K562 (cell line): Measurements from ENCODE around the gene MMP21. TPM values are rescaled to one million over a fixed set of nuclear protein-coding genes. Genes with fewer than 3 reads are reported as not detected.

Experiments used
- ATAC-seq: fragments of 200-7000 bp; cut with Tn5 transposase; 3 replicates; pipeline ENCODE4 v1.9.1; 2020; ENCODE audit warnings: moderate library complexity
- BruUV-seq: library from RNA; stranded (reverse); fragments of 400-500 nt; replicated peaks from 2 replicates; lab custom pipeline; 2021; lab: Mats Ljungman, UMichigan
- CTCF ChIA-PET: fragments of 300-600 bp; formaldehyde crosslinking; extraction: SDS; loops from one replicate; lab custom pipeline; 2021; ENCODE audit warnings: low intra/inter-chr PET ratio; lab: Yijun Ruan, JAX
- POLR2A ChIA-PET: fragments of 300-600, 350-650 bp; sonication (Branson Sonifier 250); formaldehyde crosslinking; extraction: SDS; loops from one replicate; lab custom pipeline; 2021; ENCODE audit warnings: antibody characterized with exemption, inconsistent platforms; lab: Yijun Ruan, JAX
- DNase-seq, 4 experiments: peaks; one replicate each; pipeline versions ENCODE4 v3.0.0 to v3.0.0-alpha.2; 2011 to 2018; ENCODE audit warnings: low spot score in 3 of 4, mixed read lengths in 3 of 4; ENCODE audit errors: extremely low read depth in 1 of 4
- FAIRE-seq: peaks from 2 replicates; lab custom pipeline; 2011; peaks lifted over from hg19 to GRCh38; lab: Jason Lieb, UNC
- H2AFZ ChIP-seq: 2 replicates; pipeline ENCODE4 v1.6.0; 2011; ENCODE audit warnings: low read depth, low read length, control low read depth, inconsistent platforms
- H3K27ac ChIP-seq: fragments of 200-600 bp; 3 replicates; pipeline ENCODE4 v1.8.0; 2011; ENCODE audit warnings: low read depth, mild to moderate bottlenecking, control low read depth, inconsistent platforms, low read length, moderate library complexity, mixed read lengths; ENCODE audit errors: extremely low read depth
- H3K27me3 ChIP-seq, 2 experiments: fragments of 300-600 bp in 1 of 2; 2 replicates in 1 of 2; 3 replicates in 1 of 2; pipeline versions ENCODE4 v1.6.0 to v1.8.0; 2011; ENCODE audit warnings: inconsistent platforms in 2 of 2, low read length in 2 of 2, mild to moderate bottlenecking in 1 of 2, mixed read lengths in 1 of 2, moderate library complexity in 1 of 2; ENCODE audit not compliant: control insufficient read depth in 2 of 2, insufficient read depth in 2 of 2
- H3K36me3 ChIP-seq: fragments of 300-600 bp; 3 replicates; pipeline ENCODE4 v1.8.0; 2011; ENCODE audit warnings: mild to moderate bottlenecking, low read length, inconsistent platforms; ENCODE audit not compliant: control insufficient read depth, insufficient read depth
- H3K4me1 ChIP-seq, 2 experiments: fragments of 200-600 bp in 1 of 2; replicated peaks in 1 of 2; 2 replicates in 1 of 2; 3 replicates in 1 of 2; pipeline versions ENCODE4 v1.5.1 to v1.8.0; 2011; ENCODE audit warnings: inconsistent platforms in 2 of 2, low read length in 2 of 2, mild to moderate bottlenecking in 1 of 2, mixed read lengths in 1 of 2, moderate library complexity in 1 of 2; ENCODE audit not compliant: control insufficient read depth in 2 of 2, insufficient read depth in 2 of 2
- H3K4me2 ChIP-seq: 2 replicates; pipeline ENCODE4 v1.6.1; 2011; ENCODE audit warnings: low read length, control low read depth, inconsistent platforms, mixed read lengths; ENCODE audit not compliant: insufficient read depth
- H3K4me3 ChIP-seq: fragments of 200-600 bp; sonication (generic), shearing (Covaris generic); 2 replicates; pipeline ENCODE4 v1.5.1; 2016; ENCODE audit warnings: control low read depth, inconsistent platforms
- H3K79me2 ChIP-seq: fragments of 200-600 bp; 3 replicates; pipeline ENCODE4 v1.8.0; 2011; ENCODE audit warnings: low read length, inconsistent platforms; ENCODE audit not compliant: control insufficient read depth, insufficient read depth
- H3K9ac ChIP-seq, 2 experiments: 2 replicates each; pipeline versions ENCODE4 v1.6.0 to v1.6.1; 2011; ENCODE audit warnings: low read depth in 2 of 2, low read length in 2 of 2, control low read depth in 1 of 2, inconsistent platforms in 1 of 2, mild to moderate bottlenecking in 1 of 2, mixed read lengths in 1 of 2; ENCODE audit not compliant: insufficient read depth in 1 of 2
- H3K9me1 ChIP-seq: one replicate; pipeline ENCODE4 v1.6.0; 2011; ENCODE audit warnings: inconsistent platforms, mild to moderate bottlenecking, low read length, moderate library complexity; ENCODE audit not compliant: control insufficient read depth, insufficient read depth
- H3K9me3 ChIP-seq: replicated peaks from 2 replicates; pipeline ENCODE4 v1.5.1; 2011; ENCODE audit warnings: low read depth, low read length, inconsistent platforms; ENCODE audit not compliant: control insufficient read depth, insufficient read depth
- H4K20me1 ChIP-seq: replicated peaks from 2 replicates; pipeline ENCODE4 v1.6.1; 2011; ENCODE audit warnings: low read length, inconsistent platforms, mixed read lengths; ENCODE audit not compliant: control insufficient read depth, insufficient read depth
- FIP1L1 ChIP-seq: fragments of 200-400 bp; formaldehyde crosslinking; IDR thresholded peaks from 2 replicates; pipeline ENCODE4 v1.6.1; 2018; ENCODE audit warnings: mild to moderate bottlenecking, low read depth, low read length; ENCODE audit not compliant: poor library complexity, severe bottlenecking
- HMG20B ChIP-seq: fragments of 250-450 bp; sonication (Bioruptor Pico); IDR thresholded peaks from 2 replicates; pipeline ENCODE4 v1.5.0; 2021; ENCODE audit warnings: mild to moderate bottlenecking
- MAFF ChIP-seq: IDR thresholded peaks from 2 replicates; pipeline ENCODE4 v1.6.1; 2012; ENCODE audit warnings: low read length, improper control_type of control experiment
- MCM3 ChIP-seq: fragments of 450-650 bp; IDR thresholded peaks from 2 replicates; pipeline ENCODE4 v1.6.1; 2016
- MEIS2 ChIP-seq: fragments of 450-650 bp; IDR thresholded peaks from 2 replicates; pipeline ENCODE4 v1.6.1; 2014; ENCODE audit warnings: mild to moderate bottlenecking; ENCODE audit not compliant: partially characterized antibody
- NCOA1 ChIP-seq: fragments of 450-650 bp; IDR thresholded peaks from 2 replicates; pipeline ENCODE4 v1.6.1; 2016; ENCODE audit warnings: low read depth
- XRCC5 ChIP-seq: fragments of 200-400 bp; formaldehyde crosslinking; IDR thresholded peaks from 2 replicates; pipeline ENCODE4 v1.6.1; 2017; ENCODE audit warnings: low read depth, mild to moderate bottlenecking, low read length
- ZFP36 ChIP-seq: fragments of 150-350 bp; IDR thresholded peaks from 2 replicates; pipeline ENCODE4 v1.6.1; 2018; ENCODE audit warnings: low read length, low read depth; ENCODE audit not compliant: partially characterized antibody
- ZNF174 ChIP-seq: fragments of 250-450 bp; sonication (Bioruptor Pico); IDR thresholded peaks from 2 replicates; pipeline ENCODE4 v1.4.0; 2020; ENCODE audit warnings: mild to moderate bottlenecking
- ZNF395 ChIP-seq: fragments of 200-800 bp; sonication (Bioruptor generic); IDR thresholded peaks from 2 replicates; pipeline ENCODE4 v1.6.1; 2017; ENCODE audit warnings: missing genetic modification characterization, missing compliant biosample characterization
- ZNF431 ChIP-seq: sonication (generic); formaldehyde crosslinking; IDR thresholded peaks from 2 replicates; pipeline ENCODE4 v1.8.0; 2022; ENCODE audit warnings: mild to moderate bottlenecking, missing genetic modification reagents
- ZNF57 ChIP-seq: fragments of 450-650 bp; formaldehyde crosslinking; IDR thresholded peaks from 2 replicates; pipeline ENCODE4 v1.4.0; 2020; ENCODE audit warnings: mild to moderate bottlenecking, moderate library complexity
- WGBS: fragments of 100-300 bp; shearing (Covaris generic); methylation state at CpG from one replicate; pipeline ENCODE4 v1.1.6; 2016; ENCODE audit warnings: low coverage, mixed read lengths; ENCODE audit not compliant: insufficient coverage; ENCODE audit errors: missing lambda C conversion rate; 5-methylcytosine and 5-hydroxymethylcytosine counted together
- in situ Hi-C: fragments of 300-500 bp; cut with MboI; formaldehyde crosslinking; loops from 4 replicates; pipeline ENCODE4 v1.15.0; 2018; ENCODE audit warnings: inconsistent platforms, mixed read lengths
- intact Hi-C: fragments of 100-400 bp; cut with micrococcal nuclease; formaldehyde crosslinking; loops from 2 replicates; pipeline ENCODE4 v1.14.2; 2022
- polyA plus RNA-seq, 8 experiments: library from polyadenylated mRNA; depleted of rRNA in 4 of 8; stranded (reverse) in 5 of 8; unstranded in 3 of 8; fragments of >200 nt; fragmentation: Nextera tagmentation in 2 of 8; fragmentation: Illumina TruSeq in 1 of 8; extraction: Ambion mirVana in 2 of 8; extraction: Trizol in 1 of 8; gene quantifications; 2 replicates each; pipeline versions ENCODE4 v1.2.1 to v1.2.3, GENCODE V29; 2011 to 2014; ENCODE audit warnings: inconsistent platforms in 1 of 8, missing spikeins in 1 of 8
- total RNA-seq, 7 experiments: library from RNA; depleted of rRNA in 6 of 7; stranded (reverse); fragments of >200 nt in 6 of 7; fragmentation: Illumina TruSeq in 2 of 7; extraction: Trizol in 2 of 7; gene quantifications; 2 replicates each; pipeline versions ENCODE4 v1.2.1 to v1.2.3, GENCODE V29; 2011 to 2021; ENCODE audit warnings: low replicate concordance in 1 of 7

MMP21 gene
- total and polyA plus RNA-seq, 9 of the 15 experiments (the other 6 are each of a cell fraction or from before 2014, with no cell fraction given): not detected

- TF ChIP-seq ZFP36 (no peak), ZNF395 (CRISPR knock-in tag) (no peak)
Observed at GRCh38 chr10:125738206-125738605, 37.4 kb downstream of the MMP21 start (continued).

- H4K20me1 ChIP-seq: no peaks in the 10 kb centered on the region
- no peak overlapping the region for H3K4me2 ChIP-seq
- BruUV-seq: no TSS peak
- H2AFZ ChIP-seq: no peak overlapping the region
- H3K27me3 ChIP-seq: no peaks in the 10 kb centered on the region
- FAIRE-seq: no peak
- TF ChIP-seq ZNF174 (CRISPR knock-in tag) (no peak), MEIS2 (no peak), HMG20B (no peak), ZNF431 (no peak), MAFF (no peak), XRCC5 (no peak), ZNF57 (no peak), FIP1L1 (no peak), MCM3 (no peak), NCOA1 (no peak)
- no peaks in the 10 kb centered on the region for H3K9me1 ChIP-seq
- no peaks in the 10 kb centered on the region for H3K9me3 ChIP-seq
- 83% methylated on average over 1 of the region's 1 CpG for WGBS
- H3K9ac ChIP-seq: no peak overlapping the region
- H3K36me3 ChIP-seq: peaks cover 97% of the 10 kb centered on the region
- DNase-seq: peak in 2 of 4 experiments; percentile 10 to 15
- ATAC-seq: no peak
- H3K4me3 ChIP-seq: no peak overlapping the region
- no peaks in the 10 kb centered on the region for H3K4me1 ChIP-seq
- intact Hi-C loops: no loop called here
- in situ Hi-C loops: no loop called here
- no peaks in the 10 kb centered on the region for H3K79me2 ChIP-seq
- ChIA-PET CTCF (no interaction called here), POLR2A (no interaction called here)
- no peak overlapping the region for H3K27ac ChIP-seq
Observed at GRCh38 chr10:125734823-125735222, 40.8 kb downstream of the MMP21 start.
